PFSK-1 (cell line): ENCODE data around the gene DBF4. TPM values are rescaled to one million over a fixed set of nuclear protein-coding genes. Genes with fewer than 3 reads are reported as not detected.
A peak's percentile ranks its signal among the peaks of the same experiment; 100 is the strongest.

ENCODE experiments used
- FOXP2 ChIP-seq: optimal IDR thresholded peaks from 2 replicates; pipeline ENCODE3; 2011; ENCODE audit warnings: borderline replicate concordance, control low read depth, inconsistent platforms; ENCODE audit not compliant: insufficient read depth; ENCODE audit errors: extremely low read length, extremely low read depth
- POLR2AphosphoS5 ChIP-seq: IDR thresholded peaks from 2 replicates; pipeline ENCODE4 v1.6.1; 2012; ENCODE audit warnings: low read depth, mild to moderate bottlenecking, control low read depth, low read length, moderate library complexity
- REST ChIP-seq, 2 experiments: IDR thresholded peaks; 2 replicates each; pipeline versions ENCODE4 v1.6.1 to v1.8.0; 2011 to 2012; ENCODE audit warnings: low read depth in 2 of 2, low read length in 2 of 2, control low read depth in 1 of 2, inconsistent platforms in 1 of 2, mild to moderate bottlenecking in 1 of 2, moderate library complexity in 1 of 2; ENCODE audit not compliant: insufficient read depth in 1 of 2
- SIN3A ChIP-seq: IDR thresholded peaks from 2 replicates; pipeline ENCODE4 v1.6.1; 2012; ENCODE audit warnings: mild to moderate bottlenecking, low read length, moderate library complexity, borderline replicate concordance; ENCODE audit not compliant: insufficient read depth
- TAF1 ChIP-seq: IDR thresholded peaks from 2 replicates; pipeline ENCODE4 v1.6.1; 2012; ENCODE audit warnings: low read length, control low read depth, borderline replicate concordance; ENCODE audit not compliant: insufficient read depth
- polyA plus RNA-seq: library from polyadenylated mRNA; unstranded; fragments of >200 nt; gene quantifications from one replicate; pipeline ENCODE4 v1.2.1, GENCODE V29; 2012; ENCODE audit warnings: low read depth, missing spikeins; ENCODE audit not compliant: insufficient read length

DBF4 gene, protein sequence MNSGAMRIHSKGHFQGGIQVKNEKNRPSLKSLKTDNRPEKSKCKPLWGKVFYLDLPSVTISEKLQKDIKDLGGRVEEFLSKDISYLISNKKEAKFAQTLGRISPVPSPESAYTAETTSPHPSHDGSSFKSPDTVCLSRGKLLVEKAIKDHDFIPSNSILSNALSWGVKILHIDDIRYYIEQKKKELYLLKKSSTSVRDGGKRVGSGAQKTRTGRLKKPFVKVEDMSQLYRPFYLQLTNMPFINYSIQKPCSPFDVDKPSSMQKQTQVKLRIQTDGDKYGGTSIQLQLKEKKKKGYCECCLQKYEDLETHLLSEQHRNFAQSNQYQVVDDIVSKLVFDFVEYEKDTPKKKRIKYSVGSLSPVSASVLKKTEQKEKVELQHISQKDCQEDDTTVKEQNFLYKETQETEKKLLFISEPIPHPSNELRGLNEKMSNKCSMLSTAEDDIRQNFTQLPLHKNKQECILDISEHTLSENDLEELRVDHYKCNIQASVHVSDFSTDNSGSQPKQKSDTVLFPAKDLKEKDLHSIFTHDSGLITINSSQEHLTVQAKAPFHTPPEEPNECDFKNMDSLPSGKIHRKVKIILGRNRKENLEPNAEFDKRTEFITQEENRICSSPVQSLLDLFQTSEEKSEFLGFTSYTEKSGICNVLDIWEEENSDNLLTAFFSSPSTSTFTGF
- 10.6 TPM for polyA plus RNA-seq

- TF ChIP-seq POLR2AphosphoS5 (peak; percentile 88), SIN3A (no peak), TAF1 (peak; percentile 73), REST (IDR thresholded peaks at IDR 0.05; ENCODE audit: insufficient read depth in 1 of 2, low read depth in 2 of 2, low read length in 2 of 2) (no peak), FOXP2 (peak; percentile 93)
These were observed at the start of gene DBF4, which contains the start of gene SLC25A40 for GRCh38 chr7:87876040-87876868. DBF4 (plus strand) TSS chr7:87876493; CDS start chr7:87876733, 240 bp downstream. SLC25A40 (minus strand) TSS chr7:87876360; CDS start chr7:87858727, 17,633 bp downstream.

- no peak for TF ChIP-seq TAF1
- TF ChIP-seq SIN3A: no peak
These were observed 45.2 kb upstream of the DBF4 start for GRCh38 chr7:87831097-87831496.

DNA sequence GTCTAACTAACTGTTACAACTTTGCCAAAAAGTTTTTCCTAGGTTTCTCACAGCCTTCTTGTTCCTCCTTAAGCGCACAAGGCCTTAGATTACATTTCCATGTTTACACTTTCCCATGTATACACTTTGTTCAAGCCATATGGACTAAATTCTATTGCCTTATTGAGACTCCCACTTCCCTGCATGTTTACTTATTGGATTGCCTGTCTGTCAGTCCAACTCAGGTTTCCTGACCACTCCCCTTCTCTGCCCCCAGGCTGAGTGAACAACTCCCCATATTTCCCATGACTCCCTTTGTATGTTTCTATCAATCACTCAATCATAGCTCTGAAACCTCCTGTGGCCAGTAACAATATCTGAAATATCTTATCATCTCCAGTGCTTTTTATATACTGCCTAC lies 43.2 kb upstream of the DBF4 start:
- TF ChIP-seq SIN3A: no peak
- no peak for TF ChIP-seq TAF1
- TF ChIP-seq POLR2AphosphoS5: no peak
- no peak for TF ChIP-seq FOXP2
- TF ChIP-seq REST (IDR thresholded peaks at IDR 0.05; ENCODE audit: insufficient read depth in 1 of 2, low read depth in 2 of 2, low read length in 2 of 2): no peak

DNA sequence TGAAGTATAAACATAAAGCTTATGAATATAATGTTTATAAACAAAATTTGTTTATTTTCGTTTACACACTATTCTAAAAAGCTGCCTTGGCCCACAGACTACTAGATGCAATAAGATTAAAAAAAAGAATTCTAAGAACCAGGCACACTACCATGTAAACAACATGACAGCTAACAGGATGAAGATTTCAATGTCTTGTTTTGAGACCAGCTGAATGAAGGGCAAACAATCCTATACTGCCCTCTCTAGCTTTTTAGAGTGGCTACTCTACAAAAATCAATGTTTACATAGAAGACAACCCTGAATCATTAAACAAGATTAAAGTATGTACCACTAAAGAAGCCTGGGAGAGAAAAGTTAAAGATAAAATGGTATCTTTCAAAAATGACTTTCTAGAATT lies 38.7 kb upstream of the DBF4 start:
- TF ChIP-seq POLR2AphosphoS5 (no peak), REST (IDR thresholded peaks at IDR 0.05; ENCODE audit: insufficient read depth in 1 of 2, low read depth in 2 of 2, low read length in 2 of 2) (no peak), FOXP2 (no peak), TAF1 (no peak), SIN3A (no peak)
